HepG2 (cell line): ENCODE data around the gene CD72. TPM values are rescaled to one million over a fixed set of nuclear protein-coding genes. Genes with fewer than 3 reads are reported as not detected.

ENCODE experiments used
- ARNTL ChIP-seq: sonication (generic); formaldehyde crosslinking; IDR thresholded peaks from 2 replicates; pipeline ENCODE4 v1.4.0; 2020; ENCODE audit warnings: mild to moderate bottlenecking, missing genetic modification reagents
- ASH2L ChIP-seq: fragments of 300-600, 200-600 bp; sonication (generic); IDR thresholded peaks from 2 replicates; pipeline ENCODE4 v1.7.0; 2017; ENCODE audit warnings: low read depth, mild to moderate bottlenecking, moderate library complexity, mixed read lengths, low read length; ENCODE audit not compliant: insufficient read length
- CAMTA2 ChIP-seq: sonication (generic); formaldehyde crosslinking; IDR thresholded peaks from 2 replicates; pipeline ENCODE4 v1.4.0; 2020; ENCODE audit warnings: mild to moderate bottlenecking, missing genetic modification reagents, borderline replicate concordance
- CCDC6 ChIP-seq: sonication (generic); formaldehyde crosslinking; IDR thresholded peaks from 2 replicates; pipeline ENCODE4 v1.8.1; 2022; ENCODE audit warnings: mild to moderate bottlenecking, missing genetic modification reagents, moderate library complexity
- ERF ChIP-seq: IDR thresholded peaks from 2 replicates; pipeline ENCODE4 v1.6.1; 2018; ENCODE audit warnings: missing biosample characterization, missing genetic modification reagents
- FOXC1 ChIP-seq: sonication (generic); formaldehyde crosslinking; IDR thresholded peaks from 2 replicates; pipeline ENCODE4 v1.8.0; 2022; ENCODE audit warnings: mild to moderate bottlenecking, missing genetic modification reagents, borderline replicate concordance
- HNF4A ChIP-seq: sonication (generic); formaldehyde crosslinking; IDR thresholded peaks from 2 replicates; pipeline ENCODE4 v1.4.0; 2020; ENCODE audit warnings: missing genetic modification reagents
- MEIS1 ChIP-seq: sonication (generic); formaldehyde crosslinking; IDR thresholded peaks from 2 replicates; pipeline ENCODE4 v1.9.0; 2021; ENCODE audit warnings: mild to moderate bottlenecking, missing genetic modification reagents, moderate library complexity, borderline replicate concordance
- MXD4 ChIP-seq: IDR thresholded peaks from 2 replicates; pipeline ENCODE4 v1.6.1; 2016; ENCODE audit warnings: mild to moderate bottlenecking, missing biosample characterization, missing genetic modification reagents
- MXI1 ChIP-seq: IDR thresholded peaks from 3 replicates; pipeline ENCODE4 v1.6.1; 2012; ENCODE audit warnings: low read depth, low read length, inconsistent platforms, borderline replicate concordance
- NFRKB ChIP-seq: fragments of 450-650 bp; IDR thresholded peaks from 2 replicates; pipeline ENCODE4 v1.6.1; 2017
- POLR2G ChIP-seq: fragments of 200-400 bp; formaldehyde crosslinking; IDR thresholded peaks from 2 replicates; pipeline ENCODE4 v1.6.1; 2018; ENCODE audit warnings: mild to moderate bottlenecking, low read depth, low read length, moderate library complexity
- ZNF235 ChIP-seq: sonication (generic); formaldehyde crosslinking; IDR thresholded peaks from 2 replicates; pipeline ENCODE4 v1.8.1; 2023; ENCODE audit warnings: mild to moderate bottlenecking, missing genetic modification reagents, borderline replicate concordance
- ZNF468 ChIP-seq: sonication (generic); formaldehyde crosslinking; IDR thresholded peaks from 2 replicates; pipeline ENCODE4 v1.8.0; 2022; ENCODE audit warnings: mild to moderate bottlenecking, moderate library complexity, missing genetic modification reagents
- ZNF775 ChIP-seq: sonication (generic); formaldehyde crosslinking; IDR thresholded peaks from 2 replicates; pipeline ENCODE4 v1.4.0; 2020; ENCODE audit warnings: missing genetic modification reagents, mild to moderate bottlenecking, moderate library complexity, borderline replicate concordance
- ZNF83 ChIP-seq: sonication (generic); formaldehyde crosslinking; IDR thresholded peaks from 2 replicates; pipeline ENCODE4 v1.4.0; 2020; ENCODE audit warnings: missing genetic modification reagents, mild to moderate bottlenecking, borderline replicate concordance
- polyA plus RNA-seq, 8 experiments: library from polyadenylated mRNA; depleted of rRNA in 3 of 8; stranded (reverse) in 7 of 8; unstranded in 1 of 8; fragments of >200 nt; fragmentation: Illumina TruSeq in 4 of 8; extraction: Trizol in 4 of 8; gene quantifications; 2 replicates each; pipeline versions ENCODE4 v1.2.1 to v1.2.3, GENCODE V29; 2011 to 2016; ENCODE audit warnings: low read depth in 4 of 8, missing spikeins in 1 of 8, mixed read lengths in 1 of 8; ENCODE audit not compliant: insufficient read depth in 1 of 8
- total RNA-seq, 5 experiments: library from RNA; depleted of rRNA; stranded (reverse); fragments of >200 nt; fragmentation: Illumina TruSeq; extraction: Trizol; gene quantifications; 2 replicates each; pipeline ENCODE4 v1.2.3, GENCODE V29; 2016; ENCODE audit warnings: low read depth in 1 of 5
- TF ChIP-seq, protein P1 (sequence below): sonication (generic); formaldehyde crosslinking; IDR thresholded peaks from 2 replicates; pipeline ENCODE4 v1.5.1; 2020; ENCODE audit warnings: missing genetic modification reagents, mild to moderate bottlenecking, borderline replicate concordance
- TF ChIP-seq, protein P2 (sequence below): sonication (generic); formaldehyde crosslinking; IDR thresholded peaks from 2 replicates; pipeline ENCODE4 v1.9.0; 2021; ENCODE audit warnings: missing genetic modification reagents, borderline replicate concordance
- TF ChIP-seq, protein P3 (sequence below): sonication (generic); formaldehyde crosslinking; IDR thresholded peaks from 2 replicates; pipeline ENCODE4 v1.4.0; 2020; ENCODE audit warnings: missing genetic modification reagents
- TF ChIP-seq, protein P4 (sequence below): sonication (generic); formaldehyde crosslinking; IDR thresholded peaks from 2 replicates; pipeline ENCODE4 v1.4.0; 2020; ENCODE audit warnings: missing genetic modification reagents

CD72 gene
- total and polyA plus RNA-seq, 2 of the 13 experiments (the other 11 are each of a cell fraction or from before 2014, with no cell fraction given): 0.18 to 1.1 TPM

DNA sequence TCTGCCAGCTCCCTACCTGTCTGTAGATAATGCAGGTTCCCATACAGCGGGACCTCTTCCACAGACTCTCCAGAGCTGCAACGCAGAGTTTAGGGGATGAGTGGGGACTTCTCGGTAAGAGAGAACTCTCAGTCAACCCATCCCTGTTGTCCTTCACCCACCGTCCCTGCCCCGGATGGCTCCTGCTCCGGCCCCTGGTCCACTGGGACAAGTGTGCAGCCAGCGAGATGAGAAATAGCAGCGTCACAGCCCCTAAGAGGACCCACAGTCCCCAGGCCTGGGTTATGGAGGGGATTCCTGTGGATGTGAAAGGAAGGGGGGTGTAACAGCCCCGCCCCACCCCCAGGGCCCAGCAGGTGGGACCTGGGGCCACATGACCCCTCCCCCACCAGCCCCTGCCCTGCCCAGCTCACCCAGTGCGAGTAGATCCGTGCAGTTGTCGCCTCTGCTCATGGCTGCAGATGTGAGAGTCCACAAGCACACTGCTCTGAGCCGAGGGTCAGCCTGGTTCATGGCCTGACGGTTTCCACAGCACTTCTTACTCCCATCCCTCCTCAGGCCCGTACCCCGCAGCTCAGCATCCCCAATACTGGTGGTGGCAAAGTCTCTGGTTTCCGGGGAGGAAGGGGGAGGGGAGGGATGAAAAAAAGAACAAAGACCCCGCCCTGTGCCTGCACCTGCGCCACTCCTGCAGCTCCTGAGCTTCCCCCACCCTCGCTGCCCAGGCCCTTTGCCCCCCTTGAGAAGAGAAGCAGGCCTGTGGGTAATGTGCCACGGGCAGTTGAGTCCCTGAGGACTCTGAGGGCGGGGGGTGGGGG, 32.3 kb upstream of the CD72 start, which contains the start of gene SIT1 (continued):
- TF ChIP-seq MXI1: no peak
- TF ChIP-seq POLR2G: no peak
- TF ChIP-seq, protein P1, sequence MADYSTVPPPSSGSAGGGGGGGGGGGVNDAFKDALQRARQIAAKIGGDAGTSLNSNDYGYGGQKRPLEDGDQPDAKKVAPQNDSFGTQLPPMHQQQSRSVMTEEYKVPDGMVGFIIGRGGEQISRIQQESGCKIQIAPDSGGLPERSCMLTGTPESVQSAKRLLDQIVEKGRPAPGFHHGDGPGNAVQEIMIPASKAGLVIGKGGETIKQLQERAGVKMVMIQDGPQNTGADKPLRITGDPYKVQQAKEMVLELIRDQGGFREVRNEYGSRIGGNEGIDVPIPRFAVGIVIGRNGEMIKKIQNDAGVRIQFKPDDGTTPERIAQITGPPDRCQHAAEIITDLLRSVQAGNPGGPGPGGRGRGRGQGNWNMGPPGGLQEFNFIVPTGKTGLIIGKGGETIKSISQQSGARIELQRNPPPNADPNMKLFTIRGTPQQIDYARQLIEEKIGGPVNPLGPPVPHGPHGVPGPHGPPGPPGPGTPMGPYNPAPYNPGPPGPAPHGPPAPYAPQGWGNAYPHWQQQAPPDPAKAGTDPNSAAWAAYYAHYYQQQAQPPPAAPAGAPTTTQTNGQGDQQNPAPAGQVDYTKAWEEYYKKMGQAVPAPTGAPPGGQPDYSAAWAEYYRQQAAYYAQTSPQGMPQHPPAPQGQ (CRISPR knock-in tag): no peak
- TF ChIP-seq ZNF468 (CRISPR knock-in tag): no peak
- no peak for TF ChIP-seq ZNF83 (CRISPR knock-in tag)
- TF ChIP-seq ZNF235 (CRISPR knock-in tag): no peak
- no peak for TF ChIP-seq FOXC1 (CRISPR knock-in tag)
- no peak for TF ChIP-seq HNF4A (CRISPR knock-in tag)
- TF ChIP-seq ASH2L: no peak
- no peak for TF ChIP-seq NFRKB
- no peak for TF ChIP-seq MEIS1 (CRISPR knock-in tag)
- TF ChIP-seq MXD4 (CRISPR knock-in tag): no peak
- no peak for TF ChIP-seq CCDC6 (CRISPR knock-in tag)
- no peak for TF ChIP-seq CAMTA2
- TF ChIP-seq ZNF775: no peak
- TF ChIP-seq, protein P2, sequence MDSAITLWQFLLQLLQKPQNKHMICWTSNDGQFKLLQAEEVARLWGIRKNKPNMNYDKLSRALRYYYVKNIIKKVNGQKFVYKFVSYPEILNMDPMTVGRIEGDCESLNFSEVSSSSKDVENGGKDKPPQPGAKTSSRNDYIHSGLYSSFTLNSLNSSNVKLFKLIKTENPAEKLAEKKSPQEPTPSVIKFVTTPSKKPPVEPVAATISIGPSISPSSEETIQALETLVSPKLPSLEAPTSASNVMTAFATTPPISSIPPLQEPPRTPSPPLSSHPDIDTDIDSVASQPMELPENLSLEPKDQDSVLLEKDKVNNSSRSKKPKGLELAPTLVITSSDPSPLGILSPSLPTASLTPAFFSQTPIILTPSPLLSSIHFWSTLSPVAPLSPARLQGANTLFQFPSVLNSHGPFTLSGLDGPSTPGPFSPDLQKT: no peak
- no peak for TF ChIP-seq ARNTL (CRISPR knock-in tag)
- TF ChIP-seq, protein P3, sequence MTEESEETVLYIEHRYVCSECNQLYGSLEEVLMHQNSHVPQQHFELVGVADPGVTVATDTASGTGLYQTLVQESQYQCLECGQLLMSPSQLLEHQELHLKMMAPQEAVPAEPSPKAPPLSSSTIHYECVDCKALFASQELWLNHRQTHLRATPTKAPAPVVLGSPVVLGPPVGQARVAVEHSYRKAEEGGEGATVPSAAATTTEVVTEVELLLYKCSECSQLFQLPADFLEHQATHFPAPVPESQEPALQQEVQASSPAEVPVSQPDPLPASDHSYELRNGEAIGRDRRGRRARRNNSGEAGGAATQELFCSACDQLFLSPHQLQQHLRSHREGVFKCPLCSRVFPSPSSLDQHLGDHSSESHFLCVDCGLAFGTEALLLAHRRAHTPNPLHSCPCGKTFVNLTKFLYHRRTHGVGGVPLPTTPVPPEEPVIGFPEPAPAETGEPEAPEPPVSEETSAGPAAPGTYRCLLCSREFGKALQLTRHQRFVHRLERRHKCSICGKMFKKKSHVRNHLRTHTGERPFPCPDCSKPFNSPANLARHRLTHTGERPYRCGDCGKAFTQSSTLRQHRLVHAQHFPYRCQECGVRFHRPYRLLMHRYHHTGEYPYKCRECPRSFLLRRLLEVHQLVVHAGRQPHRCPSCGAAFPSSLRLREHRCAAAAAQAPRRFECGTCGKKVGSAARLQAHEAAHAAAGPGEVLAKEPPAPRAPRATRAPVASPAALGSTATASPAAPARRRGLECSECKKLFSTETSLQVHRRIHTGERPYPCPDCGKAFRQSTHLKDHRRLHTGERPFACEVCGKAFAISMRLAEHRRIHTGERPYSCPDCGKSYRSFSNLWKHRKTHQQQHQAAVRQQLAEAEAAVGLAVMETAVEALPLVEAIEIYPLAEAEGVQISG: no peak
- TF ChIP-seq ERF (CRISPR knock-in tag): no peak
- TF ChIP-seq, protein P4, sequence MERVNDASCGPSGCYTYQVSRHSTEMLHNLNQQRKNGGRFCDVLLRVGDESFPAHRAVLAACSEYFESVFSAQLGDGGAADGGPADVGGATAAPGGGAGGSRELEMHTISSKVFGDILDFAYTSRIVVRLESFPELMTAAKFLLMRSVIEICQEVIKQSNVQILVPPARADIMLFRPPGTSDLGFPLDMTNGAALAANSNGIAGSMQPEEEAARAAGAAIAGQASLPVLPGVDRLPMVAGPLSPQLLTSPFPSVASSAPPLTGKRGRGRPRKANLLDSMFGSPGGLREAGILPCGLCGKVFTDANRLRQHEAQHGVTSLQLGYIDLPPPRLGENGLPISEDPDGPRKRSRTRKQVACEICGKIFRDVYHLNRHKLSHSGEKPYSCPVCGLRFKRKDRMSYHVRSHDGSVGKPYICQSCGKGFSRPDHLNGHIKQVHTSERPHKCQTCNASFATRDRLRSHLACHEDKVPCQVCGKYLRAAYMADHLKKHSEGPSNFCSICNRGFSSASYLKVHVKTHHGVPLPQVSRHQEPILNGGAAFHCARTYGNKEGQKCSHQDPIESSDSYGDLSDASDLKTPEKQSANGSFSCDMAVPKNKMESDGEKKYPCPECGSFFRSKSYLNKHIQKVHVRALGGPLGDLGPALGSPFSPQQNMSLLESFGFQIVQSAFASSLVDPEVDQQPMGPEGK (CRISPR knock-in tag): no peak
